Measurements from ENCODE around the gene SAXO1. TPM values are rescaled to one million over a fixed set of nuclear protein-coding genes. Genes with fewer than 3 reads are reported as not detected.

SAXO1 gene
- total RNA-seq, 1 donor from 2014 or later: not detected

- no peak for DNase-seq (ENCODE audit: extremely low spot score in 2 of 2)
- Histone ChIP-seq H3K27me3 (no peaks in the 10 kb centered on the region), H3K4me3 (no peak overlapping the region)
These were observed 54.8 kb downstream of the SAXO1 start for GRCh38 chr9:18978188-18978587.

GRCh38 chr9:18976709-18977531 is 56.1 kb downstream of the SAXO1 start:
- Histone ChIP-seq H3K9me3 (no peaks in the 10 kb centered on the region), H3K4me3 (peak overlapping the region; percentile 17 to 33)
- intact Hi-C loops (cut with DNase I): no loop called here

More at GRCh38 chr9:18978188-18978587, 54.8 kb downstream of the SAXO1 start:
- intact Hi-C loops (cut with DNase I): no loop called here
- no peaks in the 10 kb centered on the region for H3K9me3 ChIP-seq
- H3K27ac ChIP-seq: no peak overlapping the region
- H3K4me1 ChIP-seq: peaks cover 45% of the 10 kb centered on the region
- no peak for TF ChIP-seq POLR2A (IDR thresholded peaks at IDR 0.05)
- no peak for TF ChIP-seq CTCF (IDR thresholded peaks at IDR 0.05)
- TF ChIP-seq POLR2AphosphoS5 (IDR thresholded peaks at IDR 0.05; ENCODE audit: insufficient read depth in 1 of 2, low read depth in 1 of 2): no peak
- H3K36me3 ChIP-seq: no peaks in the 10 kb centered on the region

GRCh38 chr9:18976221-18976708 is 56.7 kb downstream of the SAXO1 start:
- TF ChIP-seq CTCF (IDR thresholded peaks at IDR 0.05) (no peak), POLR2A (IDR thresholded peaks at IDR 0.05) (no peak), POLR2AphosphoS5 (IDR thresholded peaks at IDR 0.05; ENCODE audit: insufficient read depth in 1 of 2, low read depth in 1 of 2) (no peak)
- intact Hi-C loops (cut with DNase I): no loop called here
- no peaks in the 10 kb centered on the region for H3K36me3 ChIP-seq
- H3K27ac ChIP-seq: peak overlapping the region; percentile 21
- peaks cover 29% of the 10 kb centered on the region for H3K4me1 ChIP-seq
- DNase-seq (ENCODE audit: extremely low spot score in 2 of 2): no peak
- H3K4me3 ChIP-seq: peak overlapping the region; percentile 17 to 33
- no peaks in the 10 kb centered on the region for H3K27me3 ChIP-seq
- H3K9me3 ChIP-seq: no peaks in the 10 kb centered on the region

More at GRCh38 chr9:18976709-18977531, 56.1 kb downstream of the SAXO1 start:
- Histone ChIP-seq H3K4me1 (peaks cover 36% of the 10 kb centered on the region), H3K36me3 (no peaks in the 10 kb centered on the region), H3K27me3 (no peaks in the 10 kb centered on the region), H3K27ac (peak overlapping the region; percentile 14)
- DNase-seq (ENCODE audit: extremely low spot score in 2 of 2): no peak
- TF ChIP-seq POLR2AphosphoS5 (IDR thresholded peaks at IDR 0.05; ENCODE audit: insufficient read depth in 1 of 2, low read depth in 1 of 2) (no peak), CTCF (IDR thresholded peaks at IDR 0.05) (no peak), POLR2A (IDR thresholded peaks at IDR 0.05) (no peak)

DNA sequence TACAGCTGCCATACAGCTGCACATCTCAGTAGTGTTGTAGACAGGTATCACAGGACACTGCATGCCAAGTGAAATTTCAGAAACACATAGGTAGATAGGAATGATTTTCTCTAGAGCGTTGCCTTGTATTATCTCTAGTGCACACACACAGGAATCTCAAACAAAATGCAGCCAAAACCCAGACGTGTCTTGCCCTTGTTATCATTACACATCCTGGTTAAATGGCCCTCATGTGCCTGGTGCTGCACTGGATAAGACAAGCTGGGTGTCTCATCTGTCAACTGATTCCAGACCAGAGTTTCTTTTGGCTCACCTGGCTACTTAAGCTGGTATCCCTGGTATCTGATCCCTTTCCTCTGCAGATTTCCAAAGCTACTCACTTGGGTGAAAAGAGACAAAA is 59.7 kb downstream of the SAXO1 start:
- H3K4me1 ChIP-seq: peaks cover 13% of the 10 kb centered on the region
- no peaks in the 10 kb centered on the region for H3K9me3 ChIP-seq
- intact Hi-C loops (cut with DNase I): no loop called here
- no peaks in the 10 kb centered on the region for H3K36me3 ChIP-seq
- H3K27me3 ChIP-seq: no peaks in the 10 kb centered on the region
- DNase-seq (ENCODE audit: extremely low spot score in 2 of 2): no peak
- no peak overlapping the region for H3K4me3 ChIP-seq
- H3K27ac ChIP-seq: no peak overlapping the region
- TF ChIP-seq POLR2A (IDR thresholded peaks at IDR 0.05): no peak

DNA sequence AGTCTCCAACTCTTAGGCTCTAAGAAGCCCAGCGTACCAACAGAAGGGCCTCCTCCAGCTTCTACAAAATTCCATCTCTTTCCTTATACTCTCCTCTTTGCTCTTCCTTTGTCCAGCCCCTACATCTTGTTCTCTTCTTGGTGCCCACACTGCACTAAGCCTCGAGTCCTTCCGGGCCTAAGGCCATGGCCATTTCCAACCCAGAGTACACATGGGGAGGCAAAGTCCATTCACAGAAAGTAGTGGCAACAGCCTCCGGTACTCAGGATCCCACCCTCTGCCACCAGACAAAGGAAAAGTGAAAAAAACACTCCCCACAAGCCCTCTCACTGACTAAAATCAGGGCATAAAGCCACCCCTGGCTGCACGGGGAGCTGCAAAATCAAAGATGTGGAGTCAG is 60.3 kb downstream of the SAXO1 start:
- TF ChIP-seq CTCF (IDR thresholded peaks at IDR 0.05): no peak
- TF ChIP-seq POLR2AphosphoS5 (IDR thresholded peaks at IDR 0.05; ENCODE audit: insufficient read depth in 1 of 2, low read depth in 1 of 2): no peak
- no peak for TF ChIP-seq POLR2A (IDR thresholded peaks at IDR 0.05)
- peaks cover 13% of the 10 kb centered on the region for H3K4me1 ChIP-seq
- no peaks in the 10 kb centered on the region for H3K9me3 ChIP-seq
- intact Hi-C loops (cut with DNase I): no loop called here
- no peaks in the 10 kb centered on the region for H3K27me3 ChIP-seq
- H3K36me3 ChIP-seq: no peaks in the 10 kb centered on the region
- no peak overlapping the region for H3K4me3 ChIP-seq
- H3K27ac ChIP-seq: no peak overlapping the region
- DNase-seq (ENCODE audit: extremely low spot score in 2 of 2): no peak

Data from vagina (tissue), 2 donors.